HL-60/S4 treated with retinoic acid at 250 ng/mL for 4 days and 3 days (cell line): ENCODE data around the gene SHROOM2.
"Not testable (repeated sequence)": the region's sequence is repeated elsewhere in the genome, so short reads cannot be mapped to it uniquely, and the experiment has no call there.

Experiments used
- in situ Hi-C: fragments of 300-500 bp; cut with MboI; formaldehyde crosslinking; loops from 2 replicates; pipeline ENCODE4 v1.7.0; 2022; ENCODE audit warnings: low sequenced_read_pairs

SHROOM2 gene

DNA sequence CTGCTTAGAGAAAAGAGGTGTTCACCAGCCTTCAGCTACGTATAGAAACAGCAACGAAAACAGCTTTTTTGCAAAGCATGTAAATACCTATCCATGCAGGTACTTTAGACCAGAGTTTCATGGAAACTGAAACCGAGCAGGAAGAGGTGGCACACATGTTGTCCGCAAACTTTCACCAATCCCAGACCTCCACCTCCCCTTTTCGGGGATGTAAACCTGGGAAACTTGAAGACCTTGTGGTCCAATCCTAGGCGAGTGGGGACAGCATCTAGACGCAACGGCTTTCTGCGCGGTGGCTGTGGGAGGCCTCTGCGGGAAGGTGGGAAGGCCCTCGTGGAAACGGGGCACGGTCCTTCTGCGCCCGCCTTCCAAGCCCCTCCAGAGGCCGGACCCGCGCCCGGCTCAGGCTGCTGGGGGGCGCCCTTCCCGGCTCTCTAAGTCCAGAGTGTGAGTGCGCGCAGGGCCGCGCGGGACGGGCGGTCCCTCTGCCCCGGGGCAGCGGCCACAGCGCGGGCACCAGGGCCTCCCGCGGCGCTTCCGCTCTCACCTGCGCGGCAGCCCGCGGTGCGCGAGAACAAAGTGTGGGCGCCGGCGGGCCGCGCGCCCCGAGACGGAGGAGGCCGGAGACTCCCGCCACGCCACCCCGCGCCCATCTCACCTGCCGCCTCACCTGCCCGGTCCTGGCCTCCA, 830 bp upstream of the SHROOM2 start:
- in situ Hi-C loops = no loop called here

- in situ Hi-C loops = no loop called here
These were observed 788 bp downstream of the SHROOM2 start for GRCh38 chrX:9786798-9787635.

GRCh38 chrX:9788911-9789310, 2.7 kb downstream of the SHROOM2 start:
- in situ Hi-C loops = no loop called here

DNA sequence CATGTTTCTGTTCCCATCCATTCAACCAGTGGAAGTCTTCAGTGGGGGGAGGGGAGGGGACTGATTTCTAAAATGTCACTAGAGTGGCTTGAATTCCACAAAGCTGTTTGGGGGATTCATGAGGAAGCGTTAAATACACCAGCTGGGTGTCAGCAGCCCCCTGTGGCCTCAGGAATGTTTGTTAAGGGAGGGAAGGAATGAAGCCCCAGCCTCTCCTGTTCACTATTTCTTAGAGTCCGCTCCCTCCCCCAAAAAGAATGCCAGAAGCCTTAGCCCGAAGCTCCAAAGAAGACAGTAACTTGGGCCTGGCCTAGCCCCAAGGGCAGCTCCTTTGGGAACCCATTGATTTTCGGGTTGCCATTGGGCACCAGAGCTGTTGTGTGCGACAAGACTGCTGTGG, 3.3 kb downstream of the SHROOM2 start:
- in situ Hi-C loops = no loop called here

DNA sequence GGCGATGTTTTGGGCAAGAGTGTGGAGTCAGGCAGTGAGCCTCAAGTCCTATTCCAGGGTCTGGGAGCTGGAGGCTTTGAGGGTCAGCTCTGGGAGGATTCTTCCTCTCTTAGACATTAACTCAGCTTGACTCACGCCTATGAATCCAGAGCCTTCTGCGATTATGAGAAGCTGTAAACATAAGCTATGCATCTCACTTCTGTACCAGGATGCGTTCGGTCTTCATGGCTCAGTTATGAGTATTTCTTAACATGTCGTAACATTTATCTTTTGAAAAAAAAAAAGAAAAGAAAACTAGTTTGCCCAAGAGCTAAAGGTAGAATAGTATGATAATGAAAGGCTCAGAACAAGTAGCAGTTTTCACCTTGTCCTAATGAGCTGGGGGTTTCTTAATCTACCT, 4.6 kb downstream of the SHROOM2 start:
- in situ Hi-C loops = no loop called here

DNA sequence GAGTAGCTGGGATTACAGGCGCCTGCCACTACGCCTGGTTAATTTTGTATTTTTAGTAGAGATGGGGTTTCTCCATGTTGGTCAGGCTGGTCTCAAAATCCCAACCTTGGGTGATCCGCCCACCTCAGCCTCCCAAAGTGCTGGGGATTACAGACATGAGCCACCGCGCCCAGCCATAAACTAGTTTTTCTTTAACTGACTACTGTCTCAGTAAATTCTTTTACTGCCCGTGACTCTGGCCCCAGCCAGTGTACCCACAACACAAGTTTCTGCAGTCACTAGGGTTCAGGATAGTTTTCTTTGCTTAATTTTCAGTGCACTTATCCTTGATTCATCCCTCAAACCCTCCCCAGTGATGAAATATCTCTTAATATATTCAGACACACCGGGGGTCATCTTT, 8.3 kb downstream of the SHROOM2 start:
- in situ Hi-C loops = no loop called here

GRCh38 chrX:9797384-9798360, 11.4 kb downstream of the SHROOM2 start:
- in situ Hi-C loops = no loop called here

- in situ Hi-C loops = no loop called here
These were observed 16.5 kb downstream of the SHROOM2 start for GRCh38 chrX:9802737-9803136.

DNA sequence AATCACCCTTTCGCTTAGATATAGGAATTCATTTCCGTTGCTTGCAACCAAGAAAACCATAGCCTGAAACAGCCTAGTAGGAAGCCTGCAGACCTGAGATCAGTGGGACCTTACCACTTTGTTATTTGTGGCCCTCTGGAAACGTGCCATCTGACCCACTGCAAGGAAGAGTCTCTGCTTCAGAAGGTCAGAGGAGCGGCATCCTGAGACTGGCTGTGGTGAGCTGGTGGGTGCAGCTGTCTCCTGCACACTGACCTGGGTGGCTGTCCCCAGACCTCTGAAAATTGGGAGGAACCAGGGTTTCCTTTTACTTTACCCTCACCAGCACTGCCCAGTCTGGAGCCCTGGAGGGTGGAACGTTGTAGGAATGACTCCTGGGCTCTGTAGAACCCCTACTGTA, 18.2 kb downstream of the SHROOM2 start:
- in situ Hi-C loops = no loop called here

DNA sequence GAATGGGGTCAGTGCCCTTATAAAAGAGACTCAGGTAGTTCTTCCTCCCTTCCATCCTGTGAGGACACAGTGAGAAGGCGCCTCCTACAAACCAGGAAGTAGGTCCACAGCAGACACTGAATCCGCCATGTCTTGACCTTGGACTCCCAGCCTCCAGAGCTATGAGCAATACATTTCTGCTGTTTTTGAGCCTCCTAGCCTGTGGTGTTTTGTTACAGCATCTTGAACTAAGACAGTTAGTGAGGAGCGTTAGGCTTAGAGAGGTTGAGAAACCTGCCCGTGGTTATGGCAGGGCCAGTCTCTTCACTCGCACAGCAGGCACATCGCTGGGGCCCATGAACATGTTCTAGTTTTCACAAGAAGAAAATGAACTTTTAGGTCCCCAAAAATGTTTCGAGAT, 19.7 kb downstream of the SHROOM2 start:
- in situ Hi-C loops = no loop called here

DNA sequence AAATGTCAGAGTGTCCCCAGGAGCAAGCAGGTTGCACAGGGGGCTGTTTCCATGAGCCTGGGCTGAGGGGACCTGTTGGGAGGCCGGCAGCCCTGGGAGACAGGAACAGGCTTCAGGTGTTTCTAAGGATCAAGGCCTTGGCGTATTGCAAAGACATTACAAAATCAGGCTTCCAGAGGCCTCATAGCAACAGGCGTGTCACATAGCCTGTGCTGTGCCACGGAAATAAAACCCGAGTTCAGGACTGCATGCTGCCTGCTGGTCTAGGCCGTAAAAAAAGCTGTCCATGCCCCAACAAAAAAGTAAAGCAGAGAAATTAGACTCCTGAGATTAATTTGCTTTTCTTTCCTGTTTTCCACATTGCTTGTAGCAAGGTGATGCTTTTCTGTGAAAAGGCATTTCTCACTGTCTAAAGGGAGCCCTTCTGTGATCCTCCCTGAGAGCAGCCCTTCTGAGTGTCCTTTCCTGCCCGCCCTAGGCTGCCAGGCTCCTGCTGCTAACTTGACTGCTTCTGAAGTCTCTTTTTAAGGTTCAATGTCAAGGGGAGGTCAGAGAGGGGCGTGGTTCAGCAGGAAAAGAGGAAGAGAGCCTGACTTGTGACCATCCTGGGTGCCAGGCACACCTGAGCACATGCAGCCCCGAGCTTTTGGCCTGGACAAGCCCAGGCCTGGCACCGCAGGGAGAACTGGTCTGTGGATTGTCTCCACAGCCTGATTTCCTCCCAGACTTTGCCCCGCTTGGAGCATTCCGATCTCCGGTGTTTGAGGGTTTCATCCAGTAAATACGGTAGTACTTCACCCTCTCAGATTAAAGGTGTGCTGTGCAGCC, 21.3 kb downstream of the SHROOM2 start:
- in situ Hi-C loops = no loop called here

DNA sequence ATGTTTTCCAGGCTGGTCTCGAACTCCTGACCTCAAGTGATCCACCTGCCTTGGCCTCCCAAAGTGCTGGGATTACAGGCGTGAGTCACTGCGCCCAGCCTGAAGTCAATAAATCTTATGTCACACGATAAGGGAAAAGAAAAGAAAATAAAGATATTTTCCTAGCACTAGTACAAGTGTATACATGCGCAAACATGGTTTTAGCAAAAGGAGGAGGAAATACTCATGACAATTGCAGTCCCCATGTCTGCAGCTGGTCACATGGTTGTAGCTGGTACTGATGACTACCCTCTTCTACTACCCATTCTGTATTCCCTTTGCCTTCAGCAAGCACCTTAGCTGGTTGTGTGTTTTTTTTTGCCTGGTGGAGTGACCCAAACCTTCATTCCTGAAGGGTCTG, 23.6 kb downstream of the SHROOM2 start:
- in situ Hi-C loops = not testable (repeated sequence)

DNA sequence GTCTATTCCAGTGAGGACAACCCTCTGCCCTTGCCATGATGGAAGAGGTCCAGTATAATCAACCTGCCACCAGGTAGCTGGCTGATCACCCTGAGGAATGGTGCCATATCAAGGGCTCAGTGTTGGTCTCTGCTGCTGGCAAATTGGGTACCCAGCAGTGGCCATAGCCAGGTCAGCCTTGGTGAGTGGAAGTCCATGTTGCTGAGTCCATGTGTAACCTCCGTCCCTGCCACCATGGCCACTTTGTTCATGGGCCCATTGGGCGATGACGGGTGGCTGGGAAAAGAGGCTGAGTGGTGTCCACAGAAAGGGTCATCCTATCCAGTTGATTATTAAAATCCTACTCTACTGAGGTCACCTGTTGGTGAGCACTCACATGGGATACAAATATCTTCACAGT, 24.9 kb downstream of the SHROOM2 start:
- in situ Hi-C loops = not testable (repeated sequence)

- in situ Hi-C loops = no loop called here
These were observed 30.0 kb downstream of the SHROOM2 start for GRCh38 chrX:9816084-9816700.

- in situ Hi-C loops = no loop called here
These were observed 35.3 kb downstream of the SHROOM2 start for GRCh38 chrX:9821572-9821971.

GRCh38 chrX:9824554-9824953, 38.3 kb downstream of the SHROOM2 start:
- in situ Hi-C loops = no loop called here

DNA sequence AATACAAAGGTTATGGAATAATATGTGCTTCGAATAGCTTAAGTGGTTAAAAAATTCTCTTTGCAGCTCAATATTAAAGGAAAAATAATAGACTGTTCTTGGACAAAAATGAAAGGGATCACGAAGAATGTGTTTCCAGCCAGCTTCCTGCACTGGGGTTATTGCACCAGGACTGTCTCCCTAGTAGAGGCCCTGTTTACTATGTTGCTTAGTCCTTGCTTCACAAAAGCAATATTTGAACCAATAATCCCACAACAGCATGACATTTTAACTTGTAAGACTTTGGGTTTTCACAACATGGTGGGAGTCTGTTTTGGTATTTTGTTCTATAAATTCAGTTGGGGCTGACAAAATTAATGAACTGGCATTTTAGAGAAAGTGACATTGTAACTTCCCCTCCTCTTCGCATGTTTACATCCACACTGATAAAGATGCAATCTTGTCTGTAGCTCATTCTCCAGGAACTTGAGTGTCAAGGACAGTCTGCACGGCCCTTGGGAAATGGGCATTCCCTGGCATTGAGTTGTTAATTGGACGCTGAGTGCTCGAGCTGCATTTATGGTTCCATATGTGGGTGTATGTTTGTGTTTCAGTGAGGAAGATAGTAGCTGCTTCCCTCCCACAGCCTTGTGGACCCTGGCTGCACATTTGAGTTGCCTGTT, 39.0 kb downstream of the SHROOM2 start:
- in situ Hi-C loops = no loop called here

DNA sequence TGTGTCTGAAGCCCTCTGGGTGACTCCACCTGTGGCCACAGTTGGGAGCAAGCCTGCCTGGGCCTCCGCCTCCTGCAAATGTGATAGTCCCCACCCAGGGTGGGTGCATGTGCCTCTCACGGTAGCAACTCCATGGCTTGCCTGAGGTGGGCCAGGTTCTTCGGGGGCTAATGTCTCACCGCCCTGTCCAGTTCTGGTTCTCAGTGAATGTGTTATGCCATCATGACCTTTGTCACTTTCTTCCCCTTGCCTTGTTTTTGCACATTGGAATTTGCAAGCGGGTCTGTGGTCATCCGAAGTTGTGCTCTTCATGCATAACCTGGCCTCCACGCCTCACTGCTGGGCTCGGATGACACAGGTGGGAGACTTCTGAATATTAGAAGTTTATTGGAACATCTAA, 39.7 kb downstream of the SHROOM2 start:
- in situ Hi-C loops = no loop called here
